GM21723 (cell line): Measurements from ENCODE around the gene ERVK3-1.
"Not testable (repeated sequence)": the region's sequence is repeated elsewhere in the genome, so short reads cannot be mapped to it uniquely, and the experiment has no call there.

ENCODE experiments used
- ATAC-seq: cut with Tn5 transposase; IDR thresholded peaks from one replicate; pipeline ENCODE4 v1.9.1; 2021; ENCODE audit warnings: mild to moderate bottlenecking, moderate library complexity; ENCODE audit not compliant: unreplicated experiment

Gene ERVK3-1

GRCh38 chr19:58304255-58304654, 922 bp upstream of the ERVK3-1 start:
- ATAC-seq: no peak

GRCh38 chr19:58304748-58305064, 471 bp upstream of the ERVK3-1 start:
- no peak for ATAC-seq

- ATAC-seq: no peak
Measured at GRCh38 chr19:58305932-58306323, 751 bp downstream of the ERVK3-1 start.

- ATAC-seq: no peak
Measured at GRCh38 chr19:58307736-58308135, 2.6 kb downstream of the ERVK3-1 start.

GRCh38 chr19:58310685-58311084, 5.5 kb downstream of the ERVK3-1 start:
- not testable (repeated sequence) for ATAC-seq

- no peak for ATAC-seq
Measured at GRCh38 chr19:58311345-58311865, 6.2 kb downstream of the ERVK3-1 start.

GRCh38 chr19:58315580-58315979, 10.4 kb downstream of the ERVK3-1 start:
- ATAC-seq: no peak

- no peak for ATAC-seq
Measured at GRCh38 chr19:58317476-58318072, 12.4 kb downstream of the ERVK3-1 start.

GRCh38 chr19:58318297-58318696, 13.1 kb downstream of the ERVK3-1 start:
- ATAC-seq: no peak

- no peak for ATAC-seq
Measured at GRCh38 chr19:58319241-58319640, 14.1 kb downstream of the ERVK3-1 start.

- no peak for ATAC-seq
Measured at GRCh38 chr19:58325311-58326022, 20.3 kb downstream of the ERVK3-1 start.

GRCh38 chr19:58326501-58326913, 21.3 kb downstream of the ERVK3-1 start:
- ATAC-seq: no peak

GRCh38 chr19:58326914-58327726, 21.9 kb downstream of the ERVK3-1 start, which contains the start of gene ZSCAN22:
Gene ZSCAN22, plus strand, starts transcription at chr19:58326994. Its CDS starts 7,809 bp downstream, at chr19:58334803.
- peak; percentile 87 for ATAC-seq

- ATAC-seq: no peak
Measured at GRCh38 chr19:58328999-58329398, 23.8 kb downstream of the ERVK3-1 start.

- ATAC-seq: no peak
Measured at GRCh38 chr19:58330458-58330857, 25.3 kb downstream of the ERVK3-1 start.

- ATAC-seq: no peak
Measured at GRCh38 chr19:58332697-58333096, 27.5 kb downstream of the ERVK3-1 start.

GRCh38 chr19:58334691-58335249, 29.6 kb downstream of the ERVK3-1 start:
- no peak for ATAC-seq

GRCh38 chr19:58335630-58336029, 30.5 kb downstream of the ERVK3-1 start:
- no peak for ATAC-seq

GRCh38 chr19:58336216-58336615, 31.0 kb downstream of the ERVK3-1 start:
- no peak for ATAC-seq

- ATAC-seq: no peak
Measured at GRCh38 chr19:58336820-58337219, 31.6 kb downstream of the ERVK3-1 start.

GRCh38 chr19:58338336-58338735, 33.2 kb downstream of the ERVK3-1 start:
- ATAC-seq: no peak
